Activated CD4-positive, alpha-beta T cell treated with anti-CD3 and anti-CD28 coated beads, Interleukin-2, amount 10 ng/mL, durations not matched to agents 7 days and 5 days (primary cell): ENCODE data around the gene CUX1. TPM values are rescaled to one million over a fixed set of nuclear protein-coding genes. Genes with fewer than 3 reads are reported as not detected.

Experiments used
- CTCF ChIA-PET: fragments of 350-600 bp; sonication (Branson Sonifier 250); formaldehyde crosslinking; loops from one replicate; lab custom pipeline; 2021; ENCODE audit warnings: antibody characterized with exemption; lab: Charles Lee
- POLR2A ChIA-PET: fragments of 350-600 bp; sonication (Branson Sonifier 250); formaldehyde crosslinking; loops from one replicate; lab custom pipeline; 2021; ENCODE audit warnings: antibody characterized with exemption; lab: Charles Lee
- DNase-seq: peaks from one replicate; pipeline ENCODE4 v3.0.0-alpha.2; 2020
- H3K27ac Mint-ChIP-seq: one replicate; pipeline ENCODE4 v1.8.0; 2021; ENCODE audit warnings: mild to moderate bottlenecking, moderate library complexity, mixed read lengths
- H3K27me3 Mint-ChIP-seq: one replicate; pipeline ENCODE4 v1.8.0; 2021; ENCODE audit warnings: mixed read lengths
- H3K36me3 Mint-ChIP-seq: one replicate; pipeline ENCODE4 v1.8.0; 2021; ENCODE audit warnings: low read depth, mixed read lengths
- H3K4me1 Mint-ChIP-seq: one replicate; pipeline ENCODE4 v1.8.0; 2021; ENCODE audit warnings: mixed read lengths
- H3K4me3 Mint-ChIP-seq: one replicate; pipeline ENCODE4 v1.8.0; 2021; ENCODE audit warnings: mild to moderate bottlenecking, moderate library complexity, mixed read lengths
- H3K9me3 Mint-ChIP-seq: one replicate; pipeline ENCODE4 v1.8.0; 2021; ENCODE audit warnings: mixed read lengths
- total RNA-seq, 2 experiments: library from RNA; stranded (reverse); gene quantifications; one replicate each; pipeline ENCODE4 v1.2.3, GENCODE V29; 2021

CUX1 gene
- total RNA-seq, 2 experiments from 2014 or later, result 27.8 to 34.7 TPM

DNA sequence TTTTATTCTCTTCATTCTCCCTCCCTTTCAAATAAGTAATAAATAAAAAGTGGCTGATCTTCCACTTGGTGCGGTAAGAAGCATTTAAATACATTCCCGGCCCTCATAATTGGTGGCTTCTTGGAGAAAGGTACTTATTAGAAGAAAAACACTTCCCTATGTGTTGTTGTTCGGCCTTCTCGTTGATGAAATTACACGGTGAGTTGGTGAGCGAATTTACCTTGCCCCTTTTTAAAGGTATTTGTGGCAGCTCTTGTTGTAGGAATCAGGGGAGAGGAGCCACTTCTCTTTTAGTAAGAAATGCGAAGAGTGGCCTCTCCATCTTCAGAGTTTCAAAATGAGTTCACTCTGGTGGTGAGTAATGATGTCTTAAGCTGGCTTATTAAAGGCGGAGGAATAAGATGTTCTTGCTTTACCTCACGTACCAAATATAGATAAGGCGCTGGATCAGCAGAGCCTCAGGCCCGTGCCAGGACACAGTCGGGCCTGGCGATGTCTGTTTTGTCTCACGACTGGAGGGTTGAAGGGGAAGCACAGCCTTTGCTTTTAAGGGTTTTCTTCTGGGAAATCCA, 135.9 kb downstream of the CUX1 start:
- no peak overlapping the region for H3K4me3 Mint-ChIP-seq
- H3K36me3 Mint-ChIP-seq, result no peaks in the 10 kb centered on the region
- H3K27me3 Mint-ChIP-seq, result no peaks in the 10 kb centered on the region
- no peak overlapping the region for H3K27ac Mint-ChIP-seq
- no peak for DNase-seq
- peaks cover 7% of the 10 kb centered on the region for H3K4me1 Mint-ChIP-seq
- CTCF ChIA-PET, result no interaction called here
- POLR2A ChIA-PET, result no interaction called here
- no peaks in the 10 kb centered on the region for H3K9me3 Mint-ChIP-seq

- Mint-ChIP-seq H3K27me3 (no peaks in the 10 kb centered on the region), H3K9me3 (no peaks in the 10 kb centered on the region), H3K4me3 (no peak overlapping the region), H3K4me1 (peaks cover 7% of the 10 kb centered on the region), H3K27ac (no peak overlapping the region), H3K36me3 (no peaks in the 10 kb centered on the region)
- no peak for DNase-seq
- POLR2A ChIA-PET, result no interaction called here
- CTCF ChIA-PET, result interaction anchor here (0.6 kb wide), 1 partner anchor 38 kb away, joined by 3 read pairs; no protein-coding TSS in a partner anchor
These were observed 137.1 kb downstream of the CUX1 start for GRCh38 chr7:101954499-101954898.

DNA sequence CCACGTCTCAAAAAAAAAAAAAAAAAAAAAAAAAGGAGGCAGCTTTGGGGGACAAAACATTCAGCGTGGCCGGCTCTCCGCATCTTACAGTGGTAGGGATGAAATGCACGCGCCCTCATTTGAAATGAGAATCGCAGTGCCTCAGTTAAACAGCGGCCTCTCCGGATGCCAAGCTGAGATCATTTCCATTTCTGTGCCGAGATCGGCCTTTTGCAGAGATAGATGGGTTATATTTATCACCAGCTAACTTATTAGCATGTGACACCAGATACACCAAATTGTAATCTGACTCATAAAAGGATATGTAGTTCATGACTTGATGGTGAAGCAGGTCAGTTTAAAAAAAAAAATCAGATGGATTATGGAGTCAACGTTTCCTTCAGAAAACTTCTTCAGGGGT, 138.7 kb downstream of the CUX1 start:
- Mint-ChIP-seq H3K4me3 (no peak overlapping the region), H3K27me3 (no peaks in the 10 kb centered on the region), H3K27ac (no peak overlapping the region), H3K4me1 (peaks cover 7% of the 10 kb centered on the region), H3K36me3 (no peaks in the 10 kb centered on the region), H3K9me3 (no peaks in the 10 kb centered on the region)
- ChIA-PET CTCF (no interaction called here), POLR2A (no interaction called here)
- DNase-seq, result no peak

DNA sequence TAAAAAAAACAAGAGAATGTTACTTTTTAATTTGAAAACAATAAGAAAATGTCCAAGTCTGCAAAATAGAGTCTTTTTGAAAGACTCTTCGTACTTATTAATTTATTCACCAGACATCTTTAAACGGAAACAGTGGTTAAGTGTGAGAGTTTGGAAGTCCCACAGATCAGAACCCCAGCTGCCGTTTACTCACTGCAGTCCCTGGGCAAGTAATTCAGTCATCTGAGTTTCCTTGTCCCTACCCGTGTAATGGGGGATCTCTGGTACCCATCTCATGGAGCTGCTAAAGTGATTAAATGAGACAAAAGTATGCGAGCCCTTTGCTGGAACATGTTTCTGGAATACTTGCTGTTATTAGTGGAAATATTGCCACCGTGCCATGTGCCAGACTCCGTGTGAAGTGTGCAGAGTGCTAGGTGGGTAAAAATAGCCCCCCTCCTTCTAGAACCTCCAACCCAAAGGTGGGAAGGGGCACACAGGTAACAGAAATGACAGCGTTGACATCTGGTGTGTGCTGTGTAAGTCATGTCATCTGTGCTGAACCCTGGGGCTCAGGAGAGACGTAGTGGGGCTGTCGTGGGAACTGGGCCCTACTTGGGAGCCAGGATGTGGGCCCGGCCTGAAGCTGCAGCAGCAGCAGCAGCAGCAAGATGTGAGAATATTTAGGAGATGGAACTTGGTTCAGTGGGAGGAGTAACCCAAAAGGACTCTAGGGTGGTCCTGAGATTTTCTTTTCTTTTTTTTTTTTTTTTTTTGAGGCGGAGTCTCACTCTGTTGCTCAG, 140.5 kb downstream of the CUX1 start:
- H3K27me3 Mint-ChIP-seq, result no peaks in the 10 kb centered on the region
- H3K36me3 Mint-ChIP-seq, result no peaks in the 10 kb centered on the region
- peaks cover 7% of the 10 kb centered on the region for H3K4me1 Mint-ChIP-seq
- DNase-seq, result no peak
- CTCF ChIA-PET, result no interaction called here
- no peaks in the 10 kb centered on the region for H3K9me3 Mint-ChIP-seq
- H3K27ac Mint-ChIP-seq, result no peak overlapping the region
- POLR2A ChIA-PET, result no interaction called here
- H3K4me3 Mint-ChIP-seq, result no peak overlapping the region

DNA sequence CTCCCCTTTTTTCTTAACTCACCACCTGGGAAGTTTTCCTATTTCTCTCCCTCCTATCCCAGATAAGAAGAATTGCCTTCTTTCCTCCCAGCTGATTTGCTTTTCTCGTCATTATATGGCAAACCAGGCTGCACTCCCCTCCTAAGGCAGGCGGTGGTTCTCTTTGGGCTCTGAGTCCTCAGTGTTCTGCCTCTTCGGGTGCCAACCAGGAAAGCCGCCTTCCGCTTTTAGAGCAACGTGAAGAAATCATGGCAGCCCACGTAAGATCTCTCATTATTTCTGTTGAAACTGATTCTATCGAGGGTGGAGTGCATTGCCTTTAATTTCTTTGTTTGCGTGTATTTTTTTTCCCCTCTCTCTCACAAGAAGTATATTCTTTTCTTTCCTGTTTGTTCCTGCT, 141.9 kb downstream of the CUX1 start:
- Mint-ChIP-seq H3K36me3 (no peaks in the 10 kb centered on the region), H3K9me3 (no peaks in the 10 kb centered on the region), H3K27me3 (no peaks in the 10 kb centered on the region), H3K27ac (no peak overlapping the region), H3K4me1 (no peaks in the 10 kb centered on the region), H3K4me3 (no peak overlapping the region)
- CTCF ChIA-PET, result no interaction called here
- POLR2A ChIA-PET, result no interaction called here
- no peak for DNase-seq

DNA sequence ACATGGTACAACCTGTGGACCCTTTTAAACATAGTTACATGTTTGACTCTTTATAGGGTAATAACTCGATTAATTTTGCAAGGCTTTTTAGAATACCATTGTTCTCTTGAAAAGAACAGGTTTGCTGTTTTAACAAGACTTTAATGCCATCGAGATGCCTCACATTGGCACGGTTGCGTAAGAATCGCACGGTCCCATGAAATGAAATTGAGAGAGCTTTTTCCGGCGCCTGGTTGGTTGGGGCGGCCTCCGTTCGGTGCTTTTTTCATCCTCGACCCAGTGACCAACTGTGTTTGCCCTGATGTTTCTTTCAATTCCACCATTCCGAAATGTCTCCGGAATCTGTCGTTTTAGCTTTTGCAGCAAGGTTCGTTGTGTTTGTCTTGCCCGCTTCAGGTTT, 142.4 kb downstream of the CUX1 start:
- H3K36me3 Mint-ChIP-seq, result no peaks in the 10 kb centered on the region
- H3K4me1 Mint-ChIP-seq, result no peaks in the 10 kb centered on the region
- H3K9me3 Mint-ChIP-seq, result no peaks in the 10 kb centered on the region
- CTCF ChIA-PET, result no interaction called here
- no peak overlapping the region for H3K4me3 Mint-ChIP-seq
- POLR2A ChIA-PET, result no interaction called here
- H3K27me3 Mint-ChIP-seq, result no peaks in the 10 kb centered on the region
- no peak for DNase-seq
- H3K27ac Mint-ChIP-seq, result no peak overlapping the region

GRCh38 chr7:101960323-101960722, 142.9 kb downstream of the CUX1 start:
- Mint-ChIP-seq H3K4me3 (no peak overlapping the region), H3K27ac (no peak overlapping the region), H3K4me1 (no peaks in the 10 kb centered on the region), H3K9me3 (no peaks in the 10 kb centered on the region), H3K36me3 (no peaks in the 10 kb centered on the region), H3K27me3 (no peaks in the 10 kb centered on the region)
- DNase-seq, result no peak
- CTCF ChIA-PET, result no interaction called here
- POLR2A ChIA-PET, result no interaction called here

DNA sequence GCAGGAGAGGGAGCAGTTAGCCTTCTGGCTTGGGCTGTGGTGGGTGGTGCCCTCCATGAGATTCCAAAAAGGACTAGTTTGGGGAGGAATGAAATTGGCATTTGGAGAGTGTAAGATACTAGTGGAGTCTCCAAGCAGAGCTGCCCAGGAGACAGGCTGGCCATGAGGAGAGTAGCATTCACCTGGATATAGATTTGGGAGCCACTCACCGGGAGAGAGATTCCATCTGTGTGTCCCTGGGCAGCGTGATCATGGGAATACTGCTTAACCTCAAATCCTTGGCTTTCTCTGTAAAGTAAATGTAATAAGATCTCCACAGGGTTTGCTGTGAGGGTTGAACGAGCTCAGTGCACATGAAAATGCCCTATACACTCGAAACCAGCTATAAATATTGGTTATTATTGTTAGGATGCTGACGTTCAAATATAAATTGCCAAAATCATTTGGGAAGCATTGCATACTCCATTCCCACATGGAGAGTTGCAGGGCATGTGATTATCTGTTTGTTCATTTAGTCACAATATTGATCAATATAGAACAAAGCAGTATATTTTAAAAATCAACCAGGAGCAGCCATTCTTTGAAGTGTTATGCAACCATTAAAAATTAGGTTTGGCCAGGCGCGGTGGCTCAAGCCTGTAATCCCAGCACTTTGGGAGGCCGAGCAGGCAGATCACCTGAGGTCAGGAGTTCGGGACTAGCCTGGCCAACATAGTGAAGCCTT, 143.7 kb downstream of the CUX1 start:
- ChIA-PET POLR2A (no interaction called here), CTCF (no interaction called here)
- H3K27ac Mint-ChIP-seq, result no peak overlapping the region
- no peaks in the 10 kb centered on the region for H3K36me3 Mint-ChIP-seq
- H3K4me1 Mint-ChIP-seq, result no peaks in the 10 kb centered on the region
- DNase-seq, result no peak
- H3K27me3 Mint-ChIP-seq, result no peaks in the 10 kb centered on the region
- no peak overlapping the region for H3K4me3 Mint-ChIP-seq
- H3K9me3 Mint-ChIP-seq, result no peaks in the 10 kb centered on the region

- Mint-ChIP-seq H3K4me3 (no peak overlapping the region), H3K27ac (no peak overlapping the region), H3K4me1 (no peaks in the 10 kb centered on the region), H3K27me3 (no peaks in the 10 kb centered on the region), H3K9me3 (no peaks in the 10 kb centered on the region), H3K36me3 (no peaks in the 10 kb centered on the region)
- ChIA-PET POLR2A (no interaction called here), CTCF (no interaction called here)
- DNase-seq, result no peak
These were observed 144.4 kb downstream of the CUX1 start for GRCh38 chr7:101961811-101962210.

GRCh38 chr7:101963693-101964092, 146.3 kb downstream of the CUX1 start:
- no peaks in the 10 kb centered on the region for H3K4me1 Mint-ChIP-seq
- no peak for DNase-seq
- no peaks in the 10 kb centered on the region for H3K36me3 Mint-ChIP-seq
- ChIA-PET CTCF (no interaction called here), POLR2A (no interaction called here)
- no peak overlapping the region for H3K27ac Mint-ChIP-seq
- no peaks in the 10 kb centered on the region for H3K27me3 Mint-ChIP-seq
- no peak overlapping the region for H3K4me3 Mint-ChIP-seq
- no peaks in the 10 kb centered on the region for H3K9me3 Mint-ChIP-seq

- no peaks in the 10 kb centered on the region for H3K27me3 Mint-ChIP-seq
- H3K36me3 Mint-ChIP-seq, result no peaks in the 10 kb centered on the region
- ChIA-PET CTCF (interaction anchor here (0.6 kb wide), 2 partner anchors 180 to 233 kb away, joined by 3 read pairs; no protein-coding TSS in a partner anchor), POLR2A (interaction anchor here (0.6 kb wide), 1 partner anchor 252 kb away, joined by 4 read pairs; no protein-coding TSS in a partner anchor)
- no peak for DNase-seq
- H3K27ac Mint-ChIP-seq, result no peak overlapping the region
- H3K4me1 Mint-ChIP-seq, result no peaks in the 10 kb centered on the region
- no peak overlapping the region for H3K4me3 Mint-ChIP-seq
- H3K9me3 Mint-ChIP-seq, result no peaks in the 10 kb centered on the region
These were observed 147.4 kb downstream of the CUX1 start for GRCh38 chr7:101964680-101965452.

DNA sequence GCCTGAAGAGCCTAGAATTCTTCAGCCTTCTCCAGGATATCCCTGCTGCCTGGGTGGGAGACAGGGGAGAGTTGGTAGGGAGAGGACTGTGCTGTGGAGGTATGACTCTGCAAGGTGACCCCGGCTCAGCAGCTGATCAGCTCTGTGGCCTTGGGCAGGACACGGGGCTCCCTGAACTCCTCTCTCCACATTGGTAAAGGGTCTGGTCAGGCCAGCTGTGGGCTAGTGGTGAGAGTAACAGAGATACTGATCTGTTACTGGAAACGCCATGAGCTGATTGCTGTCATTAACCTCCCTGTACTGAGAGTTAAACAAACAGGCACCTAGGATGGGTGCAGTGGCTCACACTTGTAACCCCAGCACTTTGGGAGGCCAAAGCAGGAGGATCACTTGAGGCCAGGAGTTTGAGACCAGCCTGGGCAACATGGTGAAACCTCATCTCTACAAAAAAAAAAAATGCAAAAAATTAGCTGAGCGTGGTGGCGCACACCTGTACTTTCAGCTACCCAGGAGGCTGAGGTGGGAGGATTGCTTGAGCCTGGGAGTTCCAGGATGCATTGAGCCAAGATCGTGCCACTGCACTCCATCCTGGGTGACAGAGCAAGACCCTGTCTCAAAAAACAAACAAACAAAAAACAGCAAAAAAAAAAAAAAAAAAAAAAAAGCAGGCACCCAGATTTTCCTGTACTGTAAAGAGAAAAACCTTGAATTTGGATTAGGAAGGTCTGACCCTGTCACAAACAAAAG, 151.5 kb downstream of the CUX1 start:
- no peak overlapping the region for H3K4me3 Mint-ChIP-seq
- H3K27me3 Mint-ChIP-seq, result no peaks in the 10 kb centered on the region
- H3K27ac Mint-ChIP-seq, result no peak overlapping the region
- POLR2A ChIA-PET, result no interaction called here
- no peaks in the 10 kb centered on the region for H3K4me1 Mint-ChIP-seq
- CTCF ChIA-PET, result no interaction called here
- DNase-seq, result no peak
- no peaks in the 10 kb centered on the region for H3K36me3 Mint-ChIP-seq
- peaks cover 2% of the 10 kb centered on the region for H3K9me3 Mint-ChIP-seq
